HTR-8/SVneo (cell line): Measurements from ENCODE around the gene CLINT1.
"Not testable (repeated sequence)": the region's sequence is repeated elsewhere in the genome, so short reads cannot be mapped to it uniquely, and the experiment has no call there.

Source experiments
- DNase-seq: peaks from one replicate; pipeline ENCODE4 v3.0.0; 2011; ENCODE audit warnings: low spot score, mixed read lengths; ENCODE audit not compliant: insufficient read length
- FAIRE-seq: peaks from 2 replicates; lab custom pipeline; 2011; peaks lifted over from hg19 to GRCh38; lab: Jason Lieb, UNC

The CLINT1 gene

GRCh38 chr5:157858527-157859226, at the start of gene CLINT1:
Gene CLINT1 (minus strand): TSS chr5:157859145. CDS start chr5:157858970, 175 bp downstream.
- FAIRE-seq (peak; percentile 74), DNase-seq (peak; percentile 90)

- no peak for DNase-seq
- FAIRE-seq = no peak
Observed at GRCh38 chr5:157908459-157908858, 49.5 kb upstream of the CLINT1 start.

GRCh38 chr5:157907479-157907878, 48.5 kb upstream of the CLINT1 start:
- DNase-seq (no peak), FAIRE-seq (no peak)

- DNase-seq (no peak), FAIRE-seq (no peak)
Observed at GRCh38 chr5:157903117-157903450, 44.1 kb upstream of the CLINT1 start.

DNA sequence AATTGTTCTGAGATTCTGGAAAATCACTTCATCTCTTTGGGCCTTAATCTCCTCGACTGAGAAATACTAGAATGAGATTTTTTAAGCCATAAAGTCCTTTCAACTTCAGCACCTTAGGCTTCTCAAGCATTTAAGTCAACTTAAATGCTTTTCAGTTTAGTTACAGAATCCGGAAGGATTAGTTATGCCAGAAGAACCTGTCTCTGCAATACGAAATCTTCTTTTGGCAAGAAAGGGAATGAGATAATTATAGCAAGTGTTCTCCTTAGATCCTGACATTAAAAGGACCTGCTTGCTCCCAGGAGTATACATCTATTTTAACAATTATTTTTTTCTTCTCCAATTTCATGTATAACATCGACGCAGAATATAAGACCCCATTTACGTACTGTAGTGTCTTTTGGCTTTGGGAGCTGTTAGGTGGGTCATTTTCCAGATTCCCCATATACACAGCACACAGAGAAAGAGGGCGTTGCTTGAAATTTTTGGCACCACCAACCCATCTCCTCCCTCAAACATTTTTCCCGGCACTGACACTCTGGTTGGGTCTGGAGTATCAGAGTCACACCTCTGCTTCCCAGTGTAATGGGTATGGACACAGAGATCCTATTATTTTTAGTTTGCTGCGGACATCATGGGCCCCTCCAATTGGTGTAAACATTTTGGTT, 43.6 kb upstream of the CLINT1 start:
- DNase-seq = no peak
- no peak for FAIRE-seq

- no peak for DNase-seq
Observed at GRCh38 chr5:157900644-157901043, 41.7 kb upstream of the CLINT1 start.

DNA sequence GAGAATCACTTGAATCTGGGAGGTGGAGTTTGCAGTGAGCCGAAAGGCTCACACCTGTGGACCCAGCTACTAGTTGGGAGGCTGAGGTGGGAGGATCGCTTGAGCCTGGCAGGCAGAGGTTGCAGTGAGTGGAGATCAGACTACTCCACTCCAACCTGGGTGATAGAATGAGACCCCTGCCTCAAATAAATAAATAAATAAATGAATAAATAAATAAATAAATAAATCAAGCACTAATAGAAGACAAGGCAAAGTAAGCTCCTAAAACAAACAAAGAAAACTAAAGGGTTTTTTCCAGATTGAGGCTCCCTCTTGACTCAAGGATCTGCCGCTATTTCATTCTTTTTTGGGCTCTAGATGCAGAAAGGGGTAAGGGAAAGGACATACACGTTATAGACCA, 34.7 kb upstream of the CLINT1 start:
- FAIRE-seq (no peak), DNase-seq (no peak)

More at GRCh38 chr5:157900644-157901043, 41.7 kb upstream of the CLINT1 start:
- FAIRE-seq = no peak

DNA sequence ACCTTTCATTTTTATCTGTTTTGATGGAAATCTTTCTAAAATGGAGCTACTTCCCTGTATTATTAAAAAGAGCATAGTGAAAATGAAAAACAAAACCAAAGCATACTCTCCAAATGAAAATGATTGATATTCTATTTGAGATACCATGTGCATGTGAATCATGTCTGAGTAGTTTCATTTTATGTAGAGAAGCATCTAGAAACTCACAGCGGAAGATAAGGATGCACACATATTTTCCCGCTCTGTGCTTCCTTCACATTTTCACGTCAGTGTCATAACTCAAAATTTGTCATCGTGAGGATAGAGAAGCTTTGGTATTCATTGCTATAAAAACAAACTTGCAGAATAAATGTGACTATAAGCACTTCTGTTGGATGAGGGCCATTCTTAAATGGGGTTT, 34.0 kb upstream of the CLINT1 start:
- DNase-seq (no peak), FAIRE-seq (no peak)

DNA sequence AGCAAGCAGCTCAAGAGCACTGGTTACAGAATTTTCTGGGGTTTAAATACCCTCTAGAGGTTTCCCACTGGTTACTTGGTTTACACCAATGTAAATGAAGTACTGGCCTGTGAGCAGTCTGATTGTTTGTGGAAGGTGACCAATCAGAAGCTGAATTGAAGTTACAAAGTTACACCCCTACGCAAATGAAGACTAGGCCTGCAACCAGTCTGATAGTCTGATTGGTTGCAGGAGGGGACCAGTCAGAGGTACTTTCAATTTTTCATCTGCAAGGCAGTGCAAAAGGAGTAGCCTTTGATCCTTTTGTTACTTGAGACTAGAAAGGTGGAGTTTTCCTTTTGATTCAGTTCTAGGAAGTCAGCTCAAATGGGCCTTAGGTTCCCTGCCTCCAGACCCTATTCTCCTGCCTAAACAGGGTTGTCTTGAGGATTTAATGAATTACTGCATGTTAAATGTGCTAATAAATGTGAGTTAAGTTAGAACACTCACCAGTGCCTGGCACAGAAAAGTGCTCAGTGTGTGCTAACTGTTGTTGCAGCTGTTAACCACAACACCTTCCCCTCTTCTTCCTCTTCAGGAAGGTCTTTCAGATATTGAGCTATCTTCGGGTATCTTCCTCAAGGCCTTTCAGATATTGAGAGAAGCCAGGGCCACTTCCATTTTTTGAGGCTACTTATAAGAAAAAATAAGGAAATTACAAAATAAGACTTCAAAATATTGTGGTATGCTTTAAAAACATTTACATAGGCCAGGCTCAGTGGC, 32.1 kb upstream of the CLINT1 start:
- FAIRE-seq = no peak

DNA sequence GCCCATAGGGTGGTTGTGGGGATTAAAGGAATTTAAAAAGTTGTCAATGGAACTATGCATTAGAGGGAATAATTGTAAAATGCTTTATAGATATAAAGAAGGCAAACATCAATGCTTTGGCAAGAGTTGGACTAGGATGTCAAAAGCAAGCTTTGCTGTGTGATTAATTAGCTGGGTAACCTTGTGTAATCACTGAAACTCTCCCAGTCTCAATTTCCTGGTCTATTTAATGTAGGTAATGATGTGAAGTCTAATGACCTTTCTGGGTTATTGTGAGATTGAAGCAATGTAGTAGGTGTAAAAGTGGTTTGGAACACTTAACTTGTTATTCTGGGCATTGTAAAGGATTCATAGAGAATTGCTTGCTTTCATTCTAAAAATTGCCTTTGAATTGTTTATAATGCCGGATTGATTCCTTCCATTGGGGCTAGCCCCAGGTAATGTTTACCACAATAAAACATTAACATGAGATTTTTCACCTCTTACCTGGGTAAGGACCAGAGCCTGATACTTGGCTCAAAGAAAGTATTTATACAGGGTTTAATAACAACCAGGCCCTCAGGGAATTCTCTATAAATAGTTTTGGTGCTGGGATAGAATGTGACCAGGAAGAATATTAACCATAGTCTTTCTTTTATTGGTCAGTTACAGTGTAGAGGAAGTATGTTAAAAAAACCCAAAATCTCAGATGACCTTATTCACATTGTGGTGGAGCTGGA, 30.0 kb upstream of the CLINT1 start:
- FAIRE-seq (no peak), DNase-seq (no peak)

More for the DNA sequence above, 32.1 kb upstream of the CLINT1 start:
- DNase-seq = no peak

DNA sequence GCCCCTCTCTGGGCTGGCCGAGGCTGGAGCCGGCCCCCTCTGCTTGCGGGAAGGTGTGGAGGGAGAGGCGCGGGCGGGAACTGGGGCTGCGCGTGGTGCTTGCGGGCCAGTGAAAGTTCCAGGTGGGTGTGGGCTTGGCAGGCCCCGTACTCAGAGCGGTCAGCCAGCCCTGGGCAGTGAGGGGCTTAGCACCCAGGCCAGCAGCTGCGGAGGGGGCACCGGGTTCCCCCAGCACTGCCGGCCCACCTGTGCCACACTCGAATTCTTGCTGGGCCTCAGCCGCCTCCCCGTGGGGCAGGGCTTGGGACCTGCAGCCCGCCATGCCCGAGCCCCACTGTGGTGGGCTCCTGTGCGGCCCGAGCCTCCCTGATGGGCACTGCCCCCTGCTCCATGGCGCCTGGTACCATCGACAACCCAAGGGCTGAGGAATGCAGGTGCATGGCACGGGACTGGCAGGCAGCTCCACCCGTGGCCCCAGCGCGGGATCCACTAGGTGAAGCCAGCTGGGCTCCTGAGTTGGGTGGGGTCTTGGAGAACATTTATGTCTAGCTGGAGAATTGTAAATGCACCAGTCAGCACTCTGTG, 27.9 kb upstream of the CLINT1 start:
- DNase-seq = no peak
- no peak for FAIRE-seq

GRCh38 chr5:157885051-157885450, 26.1 kb upstream of the CLINT1 start:
- not testable (repeated sequence) for FAIRE-seq, DNase-seq

GRCh38 chr5:157881498-157881897, 22.6 kb upstream of the CLINT1 start:
- FAIRE-seq, DNase-seq: not testable (repeated sequence)

DNA sequence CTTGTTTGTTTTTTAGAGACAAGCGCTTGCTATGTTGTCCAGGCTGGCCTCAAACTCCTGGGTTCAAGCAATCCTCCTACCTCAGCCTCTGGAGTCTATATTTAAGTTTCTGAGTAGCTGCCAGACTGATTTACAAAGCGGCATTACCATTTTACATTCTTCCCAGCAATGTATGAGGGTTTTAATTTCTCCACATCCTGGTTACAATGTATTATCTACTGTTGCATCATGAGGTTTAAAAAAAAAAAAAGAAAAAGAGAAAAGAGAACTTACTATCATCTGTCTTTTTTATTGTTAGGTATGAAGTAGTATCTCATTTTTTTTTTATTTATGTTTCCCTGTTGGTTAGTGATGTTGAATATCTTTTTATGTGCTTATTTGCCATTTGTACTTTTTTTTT, 18.9 kb upstream of the CLINT1 start:
- FAIRE-seq (no peak), DNase-seq (no peak)

GRCh38 chr5:157874861-157875260, 15.9 kb upstream of the CLINT1 start:
- FAIRE-seq = no peak
- no peak for DNase-seq

DNA sequence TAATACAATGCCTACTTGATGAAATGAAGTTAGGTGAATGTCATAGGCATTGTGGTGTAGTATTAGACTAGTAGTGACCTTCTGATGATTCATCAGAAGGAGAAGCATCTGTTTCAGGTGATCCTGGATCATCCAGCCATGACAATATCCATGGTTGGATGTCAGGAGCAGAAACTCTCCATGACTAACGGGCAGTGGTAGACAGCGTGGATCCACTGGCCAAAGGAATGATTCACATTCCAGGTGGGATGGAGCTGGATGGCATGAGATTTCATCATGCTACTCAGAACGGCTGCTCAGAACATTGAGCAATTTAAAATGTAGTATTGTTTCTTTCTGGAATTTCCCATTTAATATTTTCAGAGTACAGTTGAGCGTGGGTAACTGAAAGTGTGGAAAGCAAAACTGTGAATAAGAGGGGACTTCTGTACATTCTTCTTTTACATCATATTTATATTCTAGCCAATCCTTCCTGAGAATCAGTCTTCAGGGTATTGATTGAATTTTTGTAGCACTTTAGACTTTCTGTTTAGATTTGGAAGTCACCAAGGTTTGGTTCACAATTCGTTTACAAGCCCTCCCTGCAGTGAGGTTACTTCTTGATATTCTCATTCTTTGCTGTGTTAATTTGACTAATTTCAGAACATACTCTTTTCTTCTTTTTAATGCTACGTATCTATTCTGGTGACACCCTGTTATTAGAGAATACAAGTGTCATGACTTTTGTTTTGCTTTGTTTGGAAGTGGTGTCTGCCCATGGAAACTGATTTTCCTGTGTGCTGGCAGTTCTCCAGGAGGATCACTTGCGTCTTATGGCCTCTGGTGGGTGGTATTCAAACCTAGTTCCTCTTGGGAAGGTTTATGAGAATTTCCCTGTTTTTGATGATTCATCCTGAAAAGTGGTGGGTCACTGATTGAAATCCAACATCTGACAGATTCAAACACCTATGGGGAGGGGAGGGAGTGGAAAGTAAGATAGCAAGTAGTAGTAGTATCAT, 12.2 kb upstream of the CLINT1 start:
- FAIRE-seq (no peak), DNase-seq (no peak)

GRCh38 chr5:157867751-157868387, 8.9 kb upstream of the CLINT1 start:
- DNase-seq (no peak), FAIRE-seq (no peak)

- no peak for FAIRE-seq
Observed at GRCh38 chr5:157866536-157866935, 7.6 kb upstream of the CLINT1 start.

More at GRCh38 chr5:157866536-157866935, 7.6 kb upstream of the CLINT1 start:
- no peak for DNase-seq
